Thyroid gland (tissue), 4 donors: ENCODE results near the gene CBL. TPM values are rescaled to one million over a fixed set of nuclear protein-coding genes. Genes with fewer than 3 reads are reported as not detected.
"Not testable (repeated sequence)": the region's sequence is repeated elsewhere in the genome, so short reads cannot be mapped to it uniquely, and the experiment has no call there.

Experiments
- DNase-seq, 2 donors: peaks; one replicate each; pipeline ENCODE4 v3.0.0-alpha.2; 2019
- H3K27ac ChIP-seq, 3 donors: fragments of 200-600 bp; sonication (generic); 1 replicate in 2 of 3; 2 replicates in 1 of 3; pipeline ENCODE4 v1.5.1; 2016 to 2019; ENCODE audit warnings: mild to moderate bottlenecking in 1 of 3, moderate library complexity in 1 of 3
- H3K27me3 ChIP-seq: fragments of 200-600 bp; sonication (generic); one replicate; pipeline ENCODE4 v1.5.1; 2019
- H3K36me3 ChIP-seq, 2 donors: fragments of 200-600 bp; sonication (generic); one replicate each; pipeline ENCODE4 v1.5.1; 2016 to 2019
- H3K4me1 ChIP-seq, 2 donors: fragments of 200-600 bp; sonication (generic); one replicate each; pipeline ENCODE4 v1.5.1; 2017 to 2019
- H3K4me3 ChIP-seq, 3 donors: fragments of 200-600 bp; sonication (generic); replicated peaks in 1 of 3; 1 replicate in 2 of 3; 2 replicates in 1 of 3; pipeline ENCODE4 v1.5.1; 2016; ENCODE audit warnings: mild to moderate bottlenecking in 1 of 3
- H3K9me3 ChIP-seq: fragments of 200-600 bp; sonication (generic); one replicate; pipeline ENCODE4 v1.5.1; 2017
- CTCF ChIP-seq, 6 experiments: fragments of 200-600 bp in 3 of 6; fragments of 450-650 bp in 3 of 6; sonication (generic) in 3 of 6; IDR thresholded peaks; one replicate each; pipeline ENCODE4 v1.5.1; 2016 to 2019; ENCODE audit warnings: antibody characterized with exemption in 6 of 6, mild to moderate bottlenecking in 2 of 6, inconsistent platforms in 1 of 6, moderate library complexity in 1 of 6
- POLR2A ChIP-seq, 2 donors: fragments of 450-650 bp; IDR thresholded peaks; one replicate each; pipeline ENCODE4 v1.6.1; 2017; ENCODE audit warnings: antibody characterized with exemption in 2 of 2, mild to moderate bottlenecking in 2 of 2, moderate library complexity in 1 of 2
- WGBS, 2 donors: methylation state at CpG; one replicate each; pipeline ENCODE4 v1.1.5; 2017; 5-methylcytosine and 5-hydroxymethylcytosine counted together
- intact Hi-C: fragments of 100-400 bp; cut with DNase I; formaldehyde crosslinking; loops from one replicate; pipeline ENCODE4 v1.15.1; 2023
- total RNA-seq, 4 donors: library from RNA; depleted of rRNA; stranded (reverse); fragments of >200 nt; gene quantifications; one replicate each; pipeline ENCODE4 v1.2.3, GENCODE V29; 2016

The CBL gene
- total RNA-seq, 4 donors from 2014 or later, result 9.4 to 14.5 (median 13.9) TPM

DNA sequence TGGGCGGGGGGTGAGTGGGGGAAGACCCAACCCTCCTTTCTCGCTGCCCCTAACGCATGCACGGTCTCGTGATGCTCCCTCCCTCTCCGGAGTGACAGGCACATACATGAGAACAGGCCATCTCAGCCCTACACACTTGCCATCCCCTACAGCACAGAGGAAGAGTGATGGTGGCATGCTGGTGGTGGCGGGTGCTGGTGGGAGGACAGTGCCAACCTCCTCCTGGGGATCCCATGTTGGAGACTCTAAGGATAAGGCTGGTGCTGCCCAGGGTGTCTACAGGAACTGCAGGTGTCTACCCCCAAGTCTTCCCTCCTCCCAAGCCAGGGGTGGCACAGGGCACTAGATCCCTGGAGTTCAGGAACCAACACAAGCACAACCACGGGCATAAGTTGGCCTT, 44.3 kb upstream of the CBL start:
- no peak for DNase-seq
- Histone ChIP-seq H3K27me3 (no peaks in the 10 kb centered on the region), H3K4me1 (peaks cover 16 to 20% of the 10 kb centered on the region in 2 donors), H3K27ac (no peak overlapping the region), H3K9me3 (no peaks in the 10 kb centered on the region), H3K36me3 (no peaks in the 10 kb centered on the region), H3K4me3 (no peak overlapping the region)
- no peak for TF ChIP-seq CTCF (IDR thresholded peaks at IDR 0.05)
- TF ChIP-seq POLR2A (IDR thresholded peaks at IDR 0.05), result no peak
- WGBS, 2 donors, result 86 to 97% methylated on average over 8 of the region's 8 CpGs
- intact Hi-C loops, result no loop called here

GRCh38 chr11:119166368-119167076, 39.6 kb upstream of the CBL start:
- WGBS, 2 donors, result 31 to 51% methylated on average over 8 of the region's 8 CpGs
- H3K27ac ChIP-seq, result peak overlapping the region; percentile 86 to 98 (median 88)
- intact Hi-C loops, result no loop called here
- no peaks in the 10 kb centered on the region for H3K36me3 ChIP-seq
- H3K4me1 ChIP-seq, result peaks cover 32 to 41% of the 10 kb centered on the region in 2 donors
- peak; percentile 88 to 92 for DNase-seq
- H3K27me3 ChIP-seq, result no peaks in the 10 kb centered on the region
- no peak overlapping the region for H3K4me3 ChIP-seq
- TF ChIP-seq POLR2A (IDR thresholded peaks at IDR 0.05), result no peak
- no peak for TF ChIP-seq CTCF (IDR thresholded peaks at IDR 0.05)
- no peaks in the 10 kb centered on the region for H3K9me3 ChIP-seq

GRCh38 chr11:119167077-119167458, 39.1 kb upstream of the CBL start:
- peak; percentile 54 to 65 for DNase-seq

DNA sequence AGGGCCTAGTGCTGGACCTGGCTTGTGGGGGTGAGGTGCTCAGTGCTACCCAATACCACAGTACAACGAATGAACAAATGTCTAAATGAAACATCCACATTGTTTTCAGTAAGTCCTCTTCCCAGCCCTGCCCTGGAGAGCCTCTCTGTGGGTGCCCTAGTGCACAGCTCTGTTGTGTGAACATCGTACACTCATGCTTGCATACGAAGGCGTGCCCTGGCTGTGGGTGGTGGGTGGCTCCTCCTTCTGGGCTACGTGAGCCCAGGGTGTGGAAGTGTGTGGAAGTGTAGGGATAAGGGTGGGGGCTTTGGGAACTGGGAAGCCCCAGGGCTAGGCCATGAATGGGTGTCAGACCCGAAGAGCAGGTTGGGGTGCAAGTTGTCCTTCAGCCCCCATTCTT, 38.2 kb upstream of the CBL start:
- H3K36me3 ChIP-seq, result no peaks in the 10 kb centered on the region
- TF ChIP-seq CTCF (IDR thresholded peaks at IDR 0.05) (no peak), POLR2A (IDR thresholded peaks at IDR 0.05) (no peak)
- H3K4me3 ChIP-seq, result no peak overlapping the region
- no peaks in the 10 kb centered on the region for H3K9me3 ChIP-seq
- peak; percentile 32 to 44 for DNase-seq
- 49 to 57% methylated on average over 6 of the region's 6 CpGs for WGBS, 2 donors
- H3K27me3 ChIP-seq, result no peaks in the 10 kb centered on the region
- H3K27ac ChIP-seq, result peak overlapping the region; percentile 86 to 98 (median 88)
- intact Hi-C loops, result no loop called here
- peaks cover 32 to 41% of the 10 kb centered on the region in 2 donors for H3K4me1 ChIP-seq

More at GRCh38 chr11:119167077-119167458, 39.1 kb upstream of the CBL start:
- H3K9me3 ChIP-seq, intact Hi-C loops, H3K4me3 ChIP-seq, H3K36me3 ChIP-seq, H3K27me3 ChIP-seq: not testable (repeated sequence)
- H3K4me1 ChIP-seq, result peaks cover 32 to 41% of the 10 kb centered on the region in 2 donors
- 57% methylated on average over 10 of the region's 10 CpGs for WGBS, 2 donors
- H3K27ac ChIP-seq, result peak overlapping the region; percentile 86 to 98 (median 88)

GRCh38 chr11:119168471-119169281, 37.5 kb upstream of the CBL start, which contains the start of gene NLRX1:
Gene NLRX1, plus strand, starts transcription at chr11:119168725. Its CDS starts 2,679 bp downstream, at chr11:119171404.
- no peaks in the 10 kb centered on the region for H3K27me3 ChIP-seq
- H3K9me3 ChIP-seq, result no peaks in the 10 kb centered on the region
- intact Hi-C loops, result no loop called here
- TF ChIP-seq CTCF (IDR thresholded peaks at IDR 0.05) (peak; percentile 68 to 92 (median 82)), POLR2A (IDR thresholded peaks at IDR 0.05) (peak in 1 of 2 donors; percentile 72)
- peaks cover 32 to 41% of the 10 kb centered on the region in 2 donors for H3K4me1 ChIP-seq
- peak; percentile 79 to 86 for DNase-seq
- peak within 1 kb of the TSS; percentile 86 to 98 (median 88) for H3K27ac ChIP-seq
- 14 to 15% methylated on average over 14 to 17 of the region's 63 CpGs for WGBS, 2 donors
- no peaks in the 10 kb centered on the region for H3K36me3 ChIP-seq
- peak within 1 kb of the TSS; percentile 61 to 80 (median 79) for H3K4me3 ChIP-seq
